ENCODE results near the gene FADS1.

DNA sequence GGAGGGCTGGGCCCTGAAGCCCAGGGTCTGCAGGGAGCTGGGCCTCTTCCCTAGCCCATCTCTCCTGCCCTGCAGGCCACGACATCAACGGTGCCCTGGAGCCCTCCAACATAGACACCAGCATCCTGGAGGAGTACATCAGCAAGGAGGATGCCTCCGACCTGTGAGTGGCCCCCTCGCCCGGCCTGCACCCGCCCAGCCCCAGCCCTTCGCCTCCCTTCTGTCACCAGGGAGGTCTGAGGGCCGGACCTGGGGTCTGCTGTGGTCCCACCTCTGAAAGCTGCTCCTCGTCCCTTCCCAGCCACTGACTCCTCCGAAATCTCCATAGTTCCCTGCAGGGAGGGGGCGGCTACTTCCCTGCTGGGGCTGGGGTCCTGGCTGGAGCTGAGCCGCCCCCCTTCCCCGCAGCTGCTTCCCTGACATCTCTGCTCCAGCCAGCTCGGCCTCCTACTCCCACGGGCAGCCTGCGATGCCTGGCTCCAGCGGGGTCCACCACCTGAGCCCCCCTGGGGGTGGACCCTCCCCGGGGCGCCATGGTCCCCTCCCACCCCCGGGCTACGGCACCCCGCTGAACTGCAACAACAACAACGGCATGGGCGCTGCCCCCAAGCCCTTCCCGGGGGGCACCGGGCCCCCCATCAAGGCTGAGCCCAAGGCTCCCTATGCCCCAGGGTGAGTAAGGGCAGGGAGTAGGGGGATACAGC is 51.1 kb downstream of the FADS1 start:
- TF ChIP-seq, protein P1, sequence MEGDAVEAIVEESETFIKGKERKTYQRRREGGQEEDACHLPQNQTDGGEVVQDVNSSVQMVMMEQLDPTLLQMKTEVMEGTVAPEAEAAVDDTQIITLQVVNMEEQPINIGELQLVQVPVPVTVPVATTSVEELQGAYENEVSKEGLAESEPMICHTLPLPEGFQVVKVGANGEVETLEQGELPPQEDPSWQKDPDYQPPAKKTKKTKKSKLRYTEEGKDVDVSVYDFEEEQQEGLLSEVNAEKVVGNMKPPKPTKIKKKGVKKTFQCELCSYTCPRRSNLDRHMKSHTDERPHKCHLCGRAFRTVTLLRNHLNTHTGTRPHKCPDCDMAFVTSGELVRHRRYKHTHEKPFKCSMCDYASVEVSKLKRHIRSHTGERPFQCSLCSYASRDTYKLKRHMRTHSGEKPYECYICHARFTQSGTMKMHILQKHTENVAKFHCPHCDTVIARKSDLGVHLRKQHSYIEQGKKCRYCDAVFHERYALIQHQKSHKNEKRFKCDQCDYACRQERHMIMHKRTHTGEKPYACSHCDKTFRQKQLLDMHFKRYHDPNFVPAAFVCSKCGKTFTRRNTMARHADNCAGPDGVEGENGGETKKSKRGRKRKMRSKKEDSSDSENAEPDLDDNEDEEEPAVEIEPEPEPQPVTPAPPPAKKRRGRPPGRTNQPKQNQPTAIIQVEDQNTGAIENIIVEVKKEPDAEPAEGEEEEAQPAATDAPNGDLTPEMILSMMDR (IDR thresholded peaks at IDR 0.05) = no peak
- no peak for TF ChIP-seq POLR2A (IDR thresholded peaks at IDR 0.05)
